Gastrocnemius medialis (tissue), 4 donors: Measurements from ENCODE around the gene MESP1. TPM values are rescaled to one million over a fixed set of nuclear protein-coding genes. Genes with fewer than 3 reads are reported as not detected.

Experiments used
- ATAC-seq, 2 donors: fragments of 150-250 bp; one replicate each; pipeline ENCODE4 v1.9.1; 2016
- DNase-seq, 2 donors: peaks; one replicate each; pipeline ENCODE4 v3.0.0-alpha.2; 2019
- H3K27ac ChIP-seq, 4 donors: fragments of 200-600 bp; sonication (generic); 1 replicate in 1 of 4; 2 replicates in 3 of 4; pipeline ENCODE4 v1.5.1; 2016 to 2018; ENCODE audit warnings: mild to moderate bottlenecking in 2 of 4, moderate library complexity in 1 of 4
- H3K27me3 ChIP-seq, 3 donors: fragments of 200-600 bp; sonication (generic) in 2 of 3; 1 replicate in 1 of 3; 2 replicates in 2 of 3; pipeline versions ENCODE4 v1.5.1 to v1.6.0; 2016 to 2019; ENCODE audit warnings: mild to moderate bottlenecking in 1 of 3, moderate library complexity in 1 of 3
- H3K36me3 ChIP-seq, 2 donors: fragments of 200-600 bp; sonication (generic) in 1 of 2; one replicate each; pipeline ENCODE4 v1.5.1; 2017 to 2018
- H3K4me1 ChIP-seq, 2 donors: fragments of 200-600 bp; sonication (generic) in 1 of 2; one replicate each; pipeline ENCODE4 v1.5.1; 2016 to 2017; ENCODE audit warnings: mild to moderate bottlenecking in 2 of 2
- H3K4me3 ChIP-seq, 4 donors: fragments of 200-600 bp; sonication (generic) in 3 of 4; 1 replicate in 1 of 4; 2 replicates in 3 of 4; pipeline ENCODE4 v1.5.1; 2016 to 2019; ENCODE audit warnings: mild to moderate bottlenecking in 2 of 4
- H3K9me3 ChIP-seq, 3 donors: fragments of 200-600 bp; sonication (generic) in 2 of 3; 1 replicate in 1 of 3; 2 replicates in 2 of 3; pipeline ENCODE4 v1.5.1; 2016 to 2019
- CTCF ChIP-seq, 5 experiments: fragments of 450-650 bp in 3 of 5; fragments of 200-600 bp in 2 of 5; sonication (generic) in 2 of 5; IDR thresholded peaks in 4 of 5; conservative IDR thresholded peaks in 1 of 5; 1 replicate in 4 of 5; 2 replicates in 1 of 5; pipeline ENCODE4 v1.5.1; 2016 to 2019; ENCODE audit warnings: antibody characterized with exemption in 5 of 5, mild to moderate bottlenecking in 3 of 5, moderate library complexity in 3 of 5
- POLR2A ChIP-seq, 2 donors: fragments of 450-650 bp; IDR thresholded peaks; one replicate each; pipeline ENCODE4 v1.6.1; 2017; ENCODE audit warnings: antibody characterized with exemption in 2 of 2, mild to moderate bottlenecking in 2 of 2, moderate library complexity in 2 of 2
- in situ Hi-C, 4 donors: fragments of 200-750 bp; cut with MboI; loops; one replicate each; pipeline versions ENCODE4 v1.15.0 to v1.8.0; 2017; ENCODE audit warnings: low sequenced_read_pairs in 4 of 4
- intact Hi-C: fragments of 100-400 bp; cut with DNase I; formaldehyde crosslinking; loops from one replicate; pipeline ENCODE4 v1.15.1; 2023; ENCODE audit warnings: low total_unique reads
- total RNA-seq, 4 donors: library from RNA; depleted of rRNA; stranded (reverse); fragments of >200 nt; gene quantifications; one replicate each; pipeline versions ENCODE4 v1.1.0 to v1.2.3, GENCODE V29; 2016

Gene MESP1
- total RNA-seq, 4 donors from 2014 or later = 5.3 to 12.6 (median 6.1) TPM

GRCh38 chr15:89795996-89796395 lies 44.9 kb upstream of the MESP1 start:
- TF ChIP-seq CTCF (IDR thresholded peaks at IDR 0.05 in 4 of 5, conservative IDR thresholded peaks at IDR 0.05 in 1 of 5) (no peak), POLR2A (IDR thresholded peaks at IDR 0.05) (no peak)
- in situ Hi-C loops = no loop called here
- no peak for DNase-seq
- Histone ChIP-seq H3K4me3 (no peak overlapping the region), H3K9me3 (no peaks in the 10 kb centered on the region), H3K27me3 (no peaks in the 10 kb centered on the region), H3K27ac (no peak overlapping the region), H3K4me1 (peaks cover 0 to 7% of the 10 kb centered on the region in 2 donors), H3K36me3 (no peaks in the 10 kb centered on the region)
- ATAC-seq = no peak
- intact Hi-C loops = no loop called here

GRCh38 chr15:89794627-89795241 lies 43.7 kb upstream of the MESP1 start:
- no peaks in the 10 kb centered on the region for H3K36me3 ChIP-seq
- no peak overlapping the region for H3K4me3 ChIP-seq
- H3K9me3 ChIP-seq = no peaks in the 10 kb centered on the region
- H3K4me1 ChIP-seq = peaks cover 0 to 7% of the 10 kb centered on the region in 2 donors
- in situ Hi-C loops (no loop called here), intact Hi-C loops (no loop called here)
- no peaks in the 10 kb centered on the region for H3K27me3 ChIP-seq
- TF ChIP-seq POLR2A (IDR thresholded peaks at IDR 0.05) (no peak), CTCF (IDR thresholded peaks at IDR 0.05 in 4 of 5, conservative IDR thresholded peaks at IDR 0.05 in 1 of 5) (no peak)
- ATAC-seq (no peak), DNase-seq (no peak)
- no peak overlapping the region for H3K27ac ChIP-seq

GRCh38 chr15:89792106-89792805 lies 41.2 kb upstream of the MESP1 start:
- H3K27me3 ChIP-seq = no peaks in the 10 kb centered on the region
- no peak overlapping the region for H3K27ac ChIP-seq
- H3K9me3 ChIP-seq = no peaks in the 10 kb centered on the region
- TF ChIP-seq CTCF (IDR thresholded peaks at IDR 0.05 in 4 of 5, conservative IDR thresholded peaks at IDR 0.05 in 1 of 5) (no peak), POLR2A (IDR thresholded peaks at IDR 0.05) (no peak)
- ATAC-seq (no peak), DNase-seq (no peak)
- in situ Hi-C loops (no loop called here), intact Hi-C loops (no loop called here)
- no peak overlapping the region for H3K4me3 ChIP-seq
- peaks cover 0 to 7% of the 10 kb centered on the region in 2 donors for H3K4me1 ChIP-seq
- H3K36me3 ChIP-seq = no peaks in the 10 kb centered on the region

- DNase-seq (no peak), ATAC-seq (no peak)
- Histone ChIP-seq H3K4me3 (no peak overlapping the region), H3K27ac (no peak overlapping the region), H3K9me3 (no peaks in the 10 kb centered on the region), H3K4me1 (peaks cover 0 to 7% of the 10 kb centered on the region in 2 donors), H3K27me3 (no peaks in the 10 kb centered on the region), H3K36me3 (no peaks in the 10 kb centered on the region)
- intact Hi-C loops = no loop called here
- TF ChIP-seq POLR2A (IDR thresholded peaks at IDR 0.05) = no peak
- no peak for TF ChIP-seq CTCF (IDR thresholded peaks at IDR 0.05 in 4 of 5, conservative IDR thresholded peaks at IDR 0.05 in 1 of 5)
- in situ Hi-C loops = no loop called here
Observed at GRCh38 chr15:89790661-89791060, 39.6 kb upstream of the MESP1 start.
